ENCODE data around the gene NEBL. TPM values are rescaled to one million over a fixed set of nuclear protein-coding genes. Genes with fewer than 3 reads are reported as not detected.

Gene NEBL
- total and polyA plus RNA-seq, 2 of the 4 experiments (the other 2 are of a cell fraction), result under 0.01 TPM

DNA sequence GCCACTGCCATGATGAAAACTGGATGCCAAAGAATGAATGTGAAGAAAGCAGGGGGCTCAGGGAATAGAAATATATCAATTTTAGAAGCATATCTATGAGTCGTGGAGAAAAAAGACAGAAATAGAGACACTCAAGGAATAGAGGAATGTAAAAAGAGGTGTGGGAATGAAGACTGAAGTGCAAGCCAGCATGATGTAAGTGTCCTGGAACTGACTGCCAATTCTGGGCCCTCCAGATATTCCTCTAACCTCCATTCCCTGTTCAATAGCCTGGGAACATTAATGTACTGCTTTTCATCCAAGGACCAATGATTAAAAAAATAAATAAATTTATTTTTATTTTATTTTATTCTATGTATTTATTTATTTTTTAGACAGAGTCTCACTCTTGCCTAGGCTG, 40.6 kb downstream of the NEBL start:
- no peak for ATAC-seq (ENCODE audit: low read depth)
- no CpG with 5 or more reads among the region's 1 CpG for WGBS, 2 experiments (ENCODE audit: extremely low coverage in 2 of 2, insufficient read length in 1 of 2)
- H3K27me3 ChIP-seq (ENCODE audit: control insufficient read depth, insufficient read depth, low read length), result no peaks in the 10 kb centered on the region
- H3K27ac ChIP-seq (ENCODE audit: insufficient read depth, low read length), result no peak overlapping the region
- H3K36me3 ChIP-seq (ENCODE audit: control insufficient read depth, insufficient read depth, low read length), result no peaks in the 10 kb centered on the region
- H3K14ac ChIP-seq (replicated peaks; ENCODE audit: low read depth, low read length), result no peak overlapping the region
- H3K18ac ChIP-seq (ENCODE audit: low read depth, low read length), result no peak overlapping the region
- ChIA-PET POLR2A (ENCODE audit: unreplicated experiment) (no interaction called here), CTCF (interaction anchor here (0.6 kb wide), 2 partner anchors 555 to 1476 kb away, joined by 5 to 7 read pairs; no protein-coding TSS in a partner anchor)
- no peak overlapping the region for H3K4ac ChIP-seq (ENCODE audit: low read depth, low read length)
- no peak overlapping the region for H4K8ac ChIP-seq (ENCODE audit: low read depth in 2 of 2, low read length in 2 of 2)
- no peak overlapping the region for H3K56ac ChIP-seq (ENCODE audit: extremely low read depth, insufficient read depth, low read length)
- no peak overlapping the region for H2AK5ac ChIP-seq (ENCODE audit: low read depth, low read length)
- H3K9ac ChIP-seq (ENCODE audit: low read depth, low read length), result no peak overlapping the region
- no peak overlapping the region for H2BK120ac ChIP-seq (ENCODE audit: low read depth, low read length)
- H3K4me3 ChIP-seq (ENCODE audit: insufficient read depth, low read depth, low read length), result no peak overlapping the region
- H4K91ac ChIP-seq (ENCODE audit: insufficient read depth, low read depth, low read length), result no peak overlapping the region
- TF ChIP-seq RFX5 (IDR thresholded peaks at IDR 0.05; ENCODE audit: low read depth, low read length) (no peak), CEBPB (IDR thresholded peaks at IDR 0.05; ENCODE audit: low read depth, low read length) (no peak), SMC3 (IDR thresholded peaks at IDR 0.05; ENCODE audit: low read depth, low read length) (no peak), MXI1 (IDR thresholded peaks at IDR 0.05; ENCODE audit: borderline replicate concordance, low read depth, low read length) (no peak), POLR2A (IDR thresholded peaks at IDR 0.05; ENCODE audit: low read depth, low read length) (no peak), FOS (IDR thresholded peaks at IDR 0.05; ENCODE audit: low read depth, low read length) (no peak), MAZ (IDR thresholded peaks at IDR 0.05; ENCODE audit: borderline replicate concordance, low read depth, low read length) (no peak), CHD1 (IDR thresholded peaks at IDR 0.05; ENCODE audit: low read depth, low read length) (no peak), RAD21 (IDR thresholded peaks at IDR 0.05; ENCODE audit: low read length) (no peak), BHLHE40 (IDR thresholded peaks at IDR 0.05; ENCODE audit: low read depth, low read length) (no peak)
- TF ChIP-seq, protein P1, sequence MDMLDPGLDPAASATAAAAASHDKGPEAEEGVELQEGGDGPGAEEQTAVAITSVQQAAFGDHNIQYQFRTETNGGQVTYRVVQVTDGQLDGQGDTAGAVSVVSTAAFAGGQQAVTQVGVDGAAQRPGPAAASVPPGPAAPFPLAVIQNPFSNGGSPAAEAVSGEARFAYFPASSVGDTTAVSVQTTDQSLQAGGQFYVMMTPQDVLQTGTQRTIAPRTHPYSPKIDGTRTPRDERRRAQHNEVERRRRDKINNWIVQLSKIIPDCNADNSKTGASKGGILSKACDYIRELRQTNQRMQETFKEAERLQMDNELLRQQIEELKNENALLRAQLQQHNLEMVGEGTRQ (IDR thresholded peaks at IDR 0.05; ENCODE audit: low read depth, low read length), result no peak
- TF ChIP-seq, protein P2, sequence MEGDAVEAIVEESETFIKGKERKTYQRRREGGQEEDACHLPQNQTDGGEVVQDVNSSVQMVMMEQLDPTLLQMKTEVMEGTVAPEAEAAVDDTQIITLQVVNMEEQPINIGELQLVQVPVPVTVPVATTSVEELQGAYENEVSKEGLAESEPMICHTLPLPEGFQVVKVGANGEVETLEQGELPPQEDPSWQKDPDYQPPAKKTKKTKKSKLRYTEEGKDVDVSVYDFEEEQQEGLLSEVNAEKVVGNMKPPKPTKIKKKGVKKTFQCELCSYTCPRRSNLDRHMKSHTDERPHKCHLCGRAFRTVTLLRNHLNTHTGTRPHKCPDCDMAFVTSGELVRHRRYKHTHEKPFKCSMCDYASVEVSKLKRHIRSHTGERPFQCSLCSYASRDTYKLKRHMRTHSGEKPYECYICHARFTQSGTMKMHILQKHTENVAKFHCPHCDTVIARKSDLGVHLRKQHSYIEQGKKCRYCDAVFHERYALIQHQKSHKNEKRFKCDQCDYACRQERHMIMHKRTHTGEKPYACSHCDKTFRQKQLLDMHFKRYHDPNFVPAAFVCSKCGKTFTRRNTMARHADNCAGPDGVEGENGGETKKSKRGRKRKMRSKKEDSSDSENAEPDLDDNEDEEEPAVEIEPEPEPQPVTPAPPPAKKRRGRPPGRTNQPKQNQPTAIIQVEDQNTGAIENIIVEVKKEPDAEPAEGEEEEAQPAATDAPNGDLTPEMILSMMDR (conservative IDR thresholded peaks at IDR 0.05; ENCODE audit: low read depth, low read length), result no peak
- TF ChIP-seq, protein P3, sequence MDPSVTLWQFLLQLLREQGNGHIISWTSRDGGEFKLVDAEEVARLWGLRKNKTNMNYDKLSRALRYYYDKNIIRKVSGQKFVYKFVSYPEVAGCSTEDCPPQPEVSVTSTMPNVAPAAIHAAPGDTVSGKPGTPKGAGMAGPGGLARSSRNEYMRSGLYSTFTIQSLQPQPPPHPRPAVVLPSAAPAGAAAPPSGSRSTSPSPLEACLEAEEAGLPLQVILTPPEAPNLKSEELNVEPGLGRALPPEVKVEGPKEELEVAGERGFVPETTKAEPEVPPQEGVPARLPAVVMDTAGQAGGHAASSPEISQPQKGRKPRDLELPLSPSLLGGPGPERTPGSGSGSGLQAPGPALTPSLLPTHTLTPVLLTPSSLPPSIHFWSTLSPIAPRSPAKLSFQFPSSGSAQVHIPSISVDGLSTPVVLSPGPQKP (IDR thresholded peaks at IDR 0.05; ENCODE audit: borderline replicate concordance, low read depth, low read length), result no peak
- no peak for DNase-seq
- H3K4me1 ChIP-seq (ENCODE audit: control insufficient read depth, insufficient read depth, low read length), result no peaks in the 10 kb centered on the region
- no peaks in the 10 kb centered on the region for H4K20me1 ChIP-seq (ENCODE audit: insufficient read depth, low read length)
- intact Hi-C loops (cut with micrococcal nuclease) (loop anchor here (10.0 kb wide), 3 partner anchors 742 to 1232 kb away; no protein-coding TSS in a partner anchor), dilution Hi-C loops (cut with HindIII; ENCODE audit: low sequenced_read_pairs, unreplicated experiment) (no loop called here), in situ Hi-C loops (cut with MboI; ENCODE audit: low sequenced_read_pairs) (no loop called here)
- no peaks in the 10 kb centered on the region for H3K79me1 ChIP-seq (ENCODE audit: low read depth in 1 of 2, low read length in 2 of 2)
- H2AFZ ChIP-seq (replicated peaks; ENCODE audit: low read length, poor library complexity), result no peak overlapping the region
- no peaks in the 10 kb centered on the region for H3K9me1 ChIP-seq (ENCODE audit: insufficient read depth, low read length)
- no peak overlapping the region for H3K23ac ChIP-seq (ENCODE audit: low read depth, low read length)
- H2BK20ac ChIP-seq (ENCODE audit: low read depth, low read length), result no peak overlapping the region
- H2AK9ac ChIP-seq (replicated peaks; ENCODE audit: low read depth, low read length, poor library complexity), result no peak overlapping the region
- no peak overlapping the region for H2BK15ac ChIP-seq (ENCODE audit: low read depth, low read length)
- no peak overlapping the region for H4K5ac ChIP-seq (ENCODE audit: low read depth, low read length)
- no TSS peak for BruUV-seq (replicated peaks)
- H3K4me2 ChIP-seq (ENCODE audit: low read depth, low read length), result no peak overlapping the region
- no peaks in the 10 kb centered on the region for H3K9me3 ChIP-seq (ENCODE audit: control insufficient read depth, insufficient read depth, low read length)
- H2BK5ac ChIP-seq (ENCODE audit: low read depth, low read length, poor library complexity, severe bottlenecking), result no peak overlapping the region

All from IMR-90 (cell line).